Keratinocyte (primary cell): Measurements from ENCODE around the gene SMG6.

Source experiments
- CTCF ChIP-seq, 3 experiments: IDR thresholded peaks in 1 of 3; conservative IDR thresholded peaks in 1 of 3; optimal IDR thresholded peaks in 1 of 3; 2 replicates in 2 of 3; 3 replicates in 1 of 3; pipeline versions ENCODE3 to v1.5.1; 2011; ENCODE audit warnings: low read length in 3 of 3, mild to moderate bottlenecking in 3 of 3, moderate library complexity in 2 of 3, control low read depth in 1 of 3, inconsistent platforms in 1 of 3; ENCODE audit not compliant: insufficient read depth in 2 of 3; ENCODE audit errors: extremely low read depth in 1 of 3
- EZH2 ChIP-seq: IDR thresholded peaks from one replicate; pipeline ENCODE4 v1.6.1; 2012; ENCODE audit warnings: inconsistent platforms, mild to moderate bottlenecking, low read length, moderate library complexity

GRCh38 chr17:2041561-2042389 is 261.8 kb downstream of the SMG6 start, which contains the start of gene OVCA2:
- TF ChIP-seq CTCF (optimal IDR thresholded peaks at IDR 0.05 in 1 of 3, IDR thresholded peaks at IDR 0.05 in 1 of 3, conservative IDR thresholded peaks at IDR 0.05 in 1 of 3; ENCODE audit: extremely low read depth in 1 of 3, insufficient read depth in 2 of 3, low read length in 3 of 3) (peak in 2 of 3 experiments; percentile 36 to 52), EZH2 (no peak)
